ENCODE data around the gene LOC101059915.
"Not testable (repeated sequence)": the region's sequence is repeated elsewhere in the genome, so short reads cannot be mapped to it uniquely, and the experiment has no call there.

Gene LOC101059915

DNA sequence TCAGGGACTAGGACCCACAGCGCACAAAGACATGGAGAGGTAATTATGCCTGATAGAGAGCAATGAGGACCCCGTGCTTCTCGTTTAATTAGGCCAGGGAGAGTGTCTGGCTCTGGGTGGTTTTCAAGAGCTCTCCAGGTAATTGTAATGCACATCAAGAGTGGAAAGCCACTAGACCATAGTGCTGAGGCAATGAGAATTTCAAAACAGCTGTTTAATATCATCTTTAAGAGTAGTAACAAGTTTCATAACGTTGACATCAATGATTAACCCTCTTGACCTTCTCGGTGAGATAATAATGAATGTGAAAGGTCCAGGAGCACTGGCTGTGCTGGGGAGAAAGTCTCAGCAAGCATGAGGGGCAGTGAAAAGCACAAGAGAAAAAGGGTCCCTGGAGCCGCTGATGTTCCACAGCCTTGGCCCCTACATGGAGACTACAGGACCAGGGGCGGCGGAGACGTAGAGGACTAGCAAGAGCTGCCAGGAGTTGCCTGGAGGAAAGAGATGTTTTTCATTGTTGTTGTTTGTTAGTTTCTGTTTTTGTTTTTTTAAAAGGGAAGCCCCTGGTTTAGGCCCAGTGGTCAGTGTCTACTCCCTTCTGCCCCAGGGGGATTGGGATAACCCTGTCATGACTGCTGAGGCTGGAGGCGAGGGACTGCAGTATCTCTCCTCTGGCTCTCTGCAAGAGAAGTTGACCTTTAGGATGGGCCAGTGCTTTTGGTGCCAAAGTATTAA is 34.3 kb upstream of the LOC101059915 start:
- no peak overlapping the region for H3K9ac ChIP-seq (ENCODE audit: insufficient read length, low read depth)
- TF ChIP-seq YY1 (IDR thresholded peaks at IDR 0.05; ENCODE audit: insufficient read depth, insufficient read length) (no peak), ZNF274 (IDR thresholded peaks at IDR 0.05; ENCODE audit: low read depth, low read length) (no peak), SUZ12 (IDR thresholded peaks at IDR 0.05; ENCODE audit: extremely low read depth, insufficient read depth, insufficient read length) (no peak)
- no peaks in the 10 kb centered on the region for H3K36me3 ChIP-seq (ENCODE audit: insufficient read depth, insufficient read length, low read length)
- no peaks in the 10 kb centered on the region for H3K9me3 ChIP-seq (ENCODE audit: insufficient read depth, low read length)
- H3K27me3 ChIP-seq (ENCODE audit: insufficient read depth, insufficient read length), result no peaks in the 10 kb centered on the region
- no peak overlapping the region for H3K4me3 ChIP-seq (ENCODE audit: insufficient read length, low read depth)
- no peak for DNase-seq (ENCODE audit: low read depth, low spot score)
- H3K4me1 ChIP-seq (ENCODE audit: insufficient read depth, insufficient read length), result no peaks in the 10 kb centered on the region

DNA sequence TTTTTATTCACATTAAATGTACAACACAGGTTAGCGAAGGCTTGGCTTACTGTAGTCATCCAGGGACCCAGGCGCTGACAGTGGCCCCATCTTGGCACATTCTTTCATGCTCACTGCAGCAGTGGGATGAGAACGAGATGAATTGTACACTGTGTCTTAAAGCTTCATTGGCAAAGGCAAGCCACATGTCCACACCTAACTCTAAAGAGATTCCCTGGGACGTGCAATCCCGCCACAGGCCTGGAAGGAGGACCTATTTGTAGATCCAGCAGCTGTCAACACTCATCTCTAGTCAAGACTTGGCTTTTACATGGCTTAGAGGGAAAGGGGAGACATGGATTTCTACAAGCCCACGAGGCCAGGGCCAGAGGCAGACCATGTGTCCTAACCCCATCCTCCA is 33.0 kb upstream of the LOC101059915 start:
- Histone ChIP-seq H3K36me3 (ENCODE audit: insufficient read depth, insufficient read length, low read length) (no peaks in the 10 kb centered on the region), H3K9me3 (ENCODE audit: insufficient read depth, low read length) (no peaks in the 10 kb centered on the region), H3K27me3 (ENCODE audit: insufficient read depth, insufficient read length) (no peaks in the 10 kb centered on the region), H3K4me1 (ENCODE audit: insufficient read depth, insufficient read length) (no peaks in the 10 kb centered on the region), H3K9ac (ENCODE audit: insufficient read length, low read depth) (no peak overlapping the region), H3K4me3 (ENCODE audit: insufficient read length, low read depth) (no peak overlapping the region)
- TF ChIP-seq ZNF274 (IDR thresholded peaks at IDR 0.05; ENCODE audit: low read depth, low read length), result no peak
- no peak for TF ChIP-seq SUZ12 (IDR thresholded peaks at IDR 0.05; ENCODE audit: extremely low read depth, insufficient read depth, insufficient read length)
- TF ChIP-seq YY1 (IDR thresholded peaks at IDR 0.05; ENCODE audit: insufficient read depth, insufficient read length), result no peak
- no peak for DNase-seq (ENCODE audit: low read depth, low spot score)

DNA sequence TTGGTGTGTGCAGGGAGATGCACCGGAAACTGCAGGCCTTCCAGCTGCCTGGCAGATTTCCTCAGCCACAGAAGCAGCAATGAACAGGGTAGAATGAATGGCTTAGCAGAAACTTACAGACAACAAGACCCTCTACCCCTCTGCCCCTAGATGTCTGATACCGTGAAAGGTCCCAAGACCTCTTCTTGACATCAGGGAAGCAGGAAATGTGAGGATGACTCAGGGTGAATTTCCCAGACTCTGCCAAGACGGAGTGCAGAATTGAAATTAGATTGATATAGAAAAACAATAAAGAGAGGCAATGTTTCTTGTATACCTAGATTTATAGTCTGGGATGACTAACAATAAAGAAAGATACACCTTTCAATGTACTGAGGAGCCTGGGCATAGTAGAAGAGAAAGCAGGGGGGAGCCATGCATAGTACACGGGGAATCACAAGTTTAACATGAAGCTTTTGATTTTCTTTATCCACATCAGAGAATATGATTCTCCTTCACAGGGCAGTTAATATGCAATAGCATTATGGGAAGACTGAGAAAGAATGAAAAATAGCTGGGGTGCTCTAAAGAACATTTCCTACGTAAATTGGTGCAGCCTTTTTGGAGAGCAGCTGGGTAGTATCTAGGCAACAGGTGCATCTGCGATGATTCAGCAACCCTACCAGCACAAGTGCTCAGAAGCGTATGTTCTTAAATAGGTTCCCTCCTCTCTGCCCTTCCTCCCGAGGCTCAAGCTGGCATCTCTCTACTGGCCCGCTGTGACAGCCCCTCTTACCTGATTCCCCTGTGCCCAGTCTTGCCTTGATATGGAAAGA is 30.7 kb upstream of the LOC101059915 start:
- Histone ChIP-seq H3K36me3 (ENCODE audit: insufficient read depth, insufficient read length, low read length) (no peaks in the 10 kb centered on the region), H3K9me3 (ENCODE audit: insufficient read depth, low read length) (no peaks in the 10 kb centered on the region)
- TF ChIP-seq YY1 (IDR thresholded peaks at IDR 0.05; ENCODE audit: insufficient read depth, insufficient read length) (no peak), SUZ12 (IDR thresholded peaks at IDR 0.05; ENCODE audit: extremely low read depth, insufficient read depth, insufficient read length) (no peak), ZNF274 (IDR thresholded peaks at IDR 0.05; ENCODE audit: low read depth, low read length) (no peak)

DNA sequence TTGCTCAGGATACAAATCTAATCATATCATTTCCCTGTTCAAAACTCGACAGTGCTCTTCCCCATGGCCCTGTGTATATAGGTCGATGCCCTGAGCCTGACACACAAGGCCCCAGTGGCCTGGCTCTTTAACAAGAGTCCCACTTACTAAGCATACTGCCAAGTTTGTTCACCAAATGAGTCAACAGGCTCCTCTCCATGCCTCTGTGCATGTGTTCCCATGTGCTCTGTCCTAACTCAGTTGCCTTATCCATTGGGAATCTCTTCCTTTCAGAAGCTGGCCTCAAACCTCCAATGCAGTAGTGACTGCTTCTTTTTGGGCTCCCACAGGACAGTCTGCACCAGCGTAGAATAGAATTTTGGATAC is 30.1 kb upstream of the LOC101059915 start:
- no peak for DNase-seq (ENCODE audit: low read depth, low spot score)
- Histone ChIP-seq H3K36me3 (ENCODE audit: insufficient read depth, insufficient read length, low read length) (no peaks in the 10 kb centered on the region), H3K4me1 (ENCODE audit: insufficient read depth, insufficient read length) (no peaks in the 10 kb centered on the region), H3K27me3 (ENCODE audit: insufficient read depth, insufficient read length) (no peaks in the 10 kb centered on the region), H3K4me3 (ENCODE audit: insufficient read length, low read depth) (no peak overlapping the region), H3K9me3 (ENCODE audit: insufficient read depth, low read length) (no peaks in the 10 kb centered on the region), H3K9ac (ENCODE audit: insufficient read length, low read depth) (no peak overlapping the region)
- TF ChIP-seq SUZ12 (IDR thresholded peaks at IDR 0.05; ENCODE audit: extremely low read depth, insufficient read depth, insufficient read length) (no peak), ZNF274 (IDR thresholded peaks at IDR 0.05; ENCODE audit: low read depth, low read length) (no peak), YY1 (IDR thresholded peaks at IDR 0.05; ENCODE audit: insufficient read depth, insufficient read length) (no peak)

More for the DNA sequence above, 30.7 kb upstream of the LOC101059915 start:
- Histone ChIP-seq H3K9ac (ENCODE audit: insufficient read length, low read depth) (no peak overlapping the region), H3K27me3 (ENCODE audit: insufficient read depth, insufficient read length) (no peaks in the 10 kb centered on the region), H3K4me1 (ENCODE audit: insufficient read depth, insufficient read length) (no peaks in the 10 kb centered on the region), H3K4me3 (ENCODE audit: insufficient read length, low read depth) (no peak overlapping the region)
- DNase-seq (ENCODE audit: low read depth, low spot score), result no peak

DNA sequence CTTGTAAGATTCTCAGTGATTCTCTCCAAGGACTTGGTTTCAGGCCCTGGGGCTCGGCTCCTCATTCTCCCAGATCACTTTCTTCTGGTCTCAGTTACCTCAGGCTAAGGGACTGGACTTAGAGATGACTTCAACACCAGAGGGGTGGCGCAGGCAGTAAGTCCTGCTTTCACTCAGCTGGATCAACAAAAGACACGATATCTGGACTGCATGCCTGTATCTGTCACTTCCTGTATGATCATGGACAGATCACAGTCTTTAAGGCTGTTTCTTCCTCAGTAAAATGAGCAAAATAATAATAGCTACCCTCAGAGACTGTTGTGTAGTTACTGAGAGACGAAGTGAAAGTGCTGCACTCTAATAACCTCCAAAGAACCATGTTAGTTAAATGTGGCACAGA is 29.5 kb upstream of the LOC101059915 start:
- Histone ChIP-seq H3K4me3 (ENCODE audit: insufficient read length, low read depth) (no peak overlapping the region), H3K9ac (ENCODE audit: insufficient read length, low read depth) (no peak overlapping the region), H3K36me3 (ENCODE audit: insufficient read depth, insufficient read length, low read length) (no peaks in the 10 kb centered on the region), H3K9me3 (ENCODE audit: insufficient read depth, low read length) (no peaks in the 10 kb centered on the region), H3K4me1 (ENCODE audit: insufficient read depth, insufficient read length) (no peaks in the 10 kb centered on the region), H3K27me3 (ENCODE audit: insufficient read depth, insufficient read length) (no peaks in the 10 kb centered on the region)
- no peak for DNase-seq (ENCODE audit: low read depth, low spot score)
- TF ChIP-seq ZNF274 (IDR thresholded peaks at IDR 0.05; ENCODE audit: low read depth, low read length) (no peak), YY1 (IDR thresholded peaks at IDR 0.05; ENCODE audit: insufficient read depth, insufficient read length) (no peak), SUZ12 (IDR thresholded peaks at IDR 0.05; ENCODE audit: extremely low read depth, insufficient read depth, insufficient read length) (no peak)

DNA sequence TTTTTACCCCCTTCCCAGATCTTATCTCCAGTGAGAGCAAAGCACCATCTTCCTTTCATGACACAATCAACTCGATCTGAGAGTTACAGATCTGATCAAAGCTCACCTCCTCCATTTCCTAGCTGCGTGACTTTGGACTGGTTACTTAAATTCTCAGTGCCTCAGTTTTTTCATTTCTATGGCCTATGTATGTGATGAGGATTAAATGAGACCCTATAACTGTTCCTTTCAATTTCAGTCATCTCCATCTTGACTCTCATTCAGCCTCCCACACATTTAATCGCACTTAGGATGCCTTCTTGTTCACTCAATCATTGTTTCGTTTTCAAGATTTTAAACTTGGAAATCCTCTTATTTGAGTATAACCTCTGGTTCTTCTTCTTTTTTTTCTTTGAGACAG is 28.9 kb upstream of the LOC101059915 start:
- Histone ChIP-seq H3K4me3 (ENCODE audit: insufficient read length, low read depth) (no peak overlapping the region), H3K9ac (ENCODE audit: insufficient read length, low read depth) (no peak overlapping the region), H3K36me3 (ENCODE audit: insufficient read depth, insufficient read length, low read length) (no peaks in the 10 kb centered on the region), H3K27me3 (ENCODE audit: insufficient read depth, insufficient read length) (no peaks in the 10 kb centered on the region), H3K9me3 (ENCODE audit: insufficient read depth, low read length) (no peaks in the 10 kb centered on the region), H3K4me1 (ENCODE audit: insufficient read depth, insufficient read length) (no peaks in the 10 kb centered on the region)
- DNase-seq (ENCODE audit: low read depth, low spot score), result no peak
- TF ChIP-seq SUZ12 (IDR thresholded peaks at IDR 0.05; ENCODE audit: extremely low read depth, insufficient read depth, insufficient read length), result no peak
- TF ChIP-seq ZNF274 (IDR thresholded peaks at IDR 0.05; ENCODE audit: low read depth, low read length), result no peak
- no peak for TF ChIP-seq YY1 (IDR thresholded peaks at IDR 0.05; ENCODE audit: insufficient read depth, insufficient read length)

DNA sequence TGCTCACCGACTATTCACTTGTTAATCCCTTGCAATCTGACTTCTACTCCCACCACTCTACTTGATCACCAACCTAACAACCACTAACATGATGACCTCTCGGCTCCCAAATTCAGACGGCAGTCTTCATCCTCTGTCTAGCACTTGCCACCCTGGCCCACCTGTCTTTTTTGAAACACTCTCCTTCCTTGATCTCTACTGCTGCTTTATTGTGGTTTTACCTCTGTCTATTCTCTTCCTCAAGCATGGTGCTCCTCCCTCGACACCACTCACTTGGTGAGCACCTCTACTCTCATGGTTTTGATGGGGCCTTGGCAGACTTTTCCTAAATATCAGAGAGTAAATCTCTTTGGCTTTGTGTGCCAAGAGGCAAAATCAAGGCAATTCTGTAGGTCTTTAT is 27.3 kb upstream of the LOC101059915 start:
- Histone ChIP-seq H3K9ac (ENCODE audit: insufficient read length, low read depth) (no peak overlapping the region), H3K36me3 (ENCODE audit: insufficient read depth, insufficient read length, low read length) (no peaks in the 10 kb centered on the region), H3K27me3 (ENCODE audit: insufficient read depth, insufficient read length) (no peaks in the 10 kb centered on the region), H3K4me1 (ENCODE audit: insufficient read depth, insufficient read length) (no peaks in the 10 kb centered on the region), H3K9me3 (ENCODE audit: insufficient read depth, low read length) (no peaks in the 10 kb centered on the region), H3K4me3 (ENCODE audit: insufficient read length, low read depth) (no peak overlapping the region)
- DNase-seq (ENCODE audit: low read depth, low spot score), result no peak
- TF ChIP-seq SUZ12 (IDR thresholded peaks at IDR 0.05; ENCODE audit: extremely low read depth, insufficient read depth, insufficient read length) (no peak), ZNF274 (IDR thresholded peaks at IDR 0.05; ENCODE audit: low read depth, low read length) (no peak), YY1 (IDR thresholded peaks at IDR 0.05; ENCODE audit: insufficient read depth, insufficient read length) (no peak)

DNA sequence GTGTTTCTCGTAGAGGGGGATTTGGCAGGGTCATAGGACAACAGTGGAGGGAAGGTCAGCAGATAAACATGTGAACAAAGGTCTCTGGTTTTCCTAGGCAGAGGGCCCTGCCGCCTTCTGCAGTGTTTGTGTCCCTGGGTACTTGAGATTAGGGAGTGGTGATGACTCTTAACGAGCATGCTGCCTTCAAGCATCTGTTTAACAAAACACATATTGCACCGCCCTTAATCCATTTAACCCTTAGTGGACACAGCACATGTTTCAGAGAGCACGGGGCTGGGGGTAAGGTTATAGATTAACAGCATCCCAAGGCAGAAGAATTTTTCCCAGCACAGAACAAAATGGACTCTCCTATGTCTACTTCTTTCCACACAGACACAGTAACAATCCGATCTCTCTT is 22.9 kb upstream of the LOC101059915 start:
- not testable (repeated sequence) for H3K9ac ChIP-seq (ENCODE audit: insufficient read length, low read depth); H3K9me3 ChIP-seq (ENCODE audit: insufficient read depth, low read length); H3K27me3 ChIP-seq (ENCODE audit: insufficient read depth, insufficient read length); DNase-seq (ENCODE audit: low read depth, low spot score); H3K4me1 ChIP-seq (ENCODE audit: insufficient read depth, insufficient read length); H3K36me3 ChIP-seq (ENCODE audit: insufficient read depth, insufficient read length, low read length); H3K4me3 ChIP-seq (ENCODE audit: insufficient read length, low read depth)

Measured in NT2/D1 (cell line).